Activated CD4-positive, alpha-beta T cell treated with anti-CD3 and anti-CD28 coated beads for 24 hours (primary cell): ENCODE data around the gene CXCL10.

ENCODE experiments used
- DNase-seq, 2 donors: peaks; one replicate each; pipeline ENCODE4 v3.0.0-alpha.2; 2020; ENCODE audit warnings: low read depth in 2 of 2

Gene CXCL10

GRCh38 chr4:75992462-75992861, 30.8 kb downstream of the CXCL10 start:
- no peak for DNase-seq

GRCh38 chr4:75989846-75990528, 33.3 kb downstream of the CXCL10 start:
- DNase-seq, result no peak

DNA sequence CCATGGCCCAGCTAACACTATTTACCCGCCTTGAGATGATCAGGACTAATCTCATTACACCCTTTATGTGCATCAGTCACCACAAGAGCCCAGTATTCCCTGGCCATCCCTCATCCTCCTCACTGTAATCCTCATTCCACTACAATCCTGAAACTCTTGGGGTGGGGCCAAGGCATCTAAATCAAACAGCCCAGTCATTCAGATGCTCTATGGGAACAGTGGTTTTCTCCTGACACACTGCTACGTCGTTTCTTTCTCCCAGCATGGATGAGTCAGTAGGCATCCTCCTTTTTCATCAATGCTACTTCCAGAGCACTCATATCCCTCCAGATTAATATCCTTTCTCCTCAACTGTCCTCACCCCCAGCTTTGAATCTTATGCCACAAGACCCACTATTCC, 38.2 kb downstream of the CXCL10 start:
- DNase-seq, result no peak

DNA sequence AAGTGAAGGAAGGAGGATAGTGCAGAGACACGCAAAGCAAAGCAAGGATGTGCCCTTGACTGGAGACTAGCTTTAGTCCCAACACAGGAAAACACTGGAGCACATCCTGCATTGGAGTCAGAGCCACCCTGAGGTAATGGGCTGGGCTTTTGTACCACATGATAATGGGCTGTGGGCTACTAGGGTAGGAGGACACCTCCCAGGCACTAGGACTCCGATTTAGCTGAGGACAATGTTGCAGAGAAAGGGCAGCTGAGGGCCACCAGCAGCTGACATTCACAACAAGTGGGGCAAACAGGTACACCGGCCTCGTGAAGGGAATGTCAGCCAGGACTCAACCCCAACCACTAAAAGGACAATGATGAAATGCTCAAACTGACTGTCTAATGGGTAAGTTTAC, 42.7 kb downstream of the CXCL10 start:
- DNase-seq, result no peak

- DNase-seq, result no peak
Observed at GRCh38 chr4:75976177-75976576, 47.1 kb downstream of the CXCL10 start.

DNA sequence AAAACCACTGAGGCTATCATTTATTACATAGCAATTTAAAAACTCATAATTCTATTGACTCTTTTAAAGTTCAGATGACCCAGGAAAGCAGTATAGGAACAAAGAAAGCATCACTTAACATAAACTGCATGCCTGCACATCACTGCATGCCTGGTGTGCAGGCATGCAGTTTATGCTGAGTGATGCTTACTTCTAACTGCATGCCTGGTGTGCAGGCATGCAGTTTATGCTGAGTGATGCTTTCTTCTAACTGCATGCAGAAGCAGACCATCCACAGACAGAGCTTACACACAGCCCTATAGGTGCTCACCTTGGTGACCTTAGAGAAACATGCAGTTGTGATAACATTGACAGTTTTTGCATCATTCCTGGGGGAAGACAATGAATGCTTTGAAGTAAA, 49.5 kb downstream of the CXCL10 start:
- DNase-seq, result no peak
